H1 (cell line): ENCODE results near the gene GPC3. TPM values are rescaled to one million over a fixed set of nuclear protein-coding genes. Genes with fewer than 3 reads are reported as not detected.

Experiments
- CTCF ChIA-PET: fragments of 300-600 bp; sonication (Branson Sonifier 250); formaldehyde crosslinking; loops from one replicate; lab custom pipeline; 2021; ENCODE audit not compliant: partially characterized antibody; lab: Charles Lee
- POLR2A ChIA-PET: fragments of 300-600 bp; sonication (Branson Sonifier 250); formaldehyde crosslinking; loops from one replicate; lab custom pipeline; 2021; ENCODE audit warnings: inconsistent platforms; ENCODE audit not compliant: partially characterized antibody; lab: Charles Lee
- DNase-seq, 2 experiments: peaks; one replicate each; pipeline versions ENCODE4 v3.0.0 to v3.0.0-alpha.2; 2010 to 2022; ENCODE audit warnings: low spot score in 2 of 2, low read depth in 1 of 2, mixed read lengths in 1 of 2
- FAIRE-seq: peaks from 2 replicates; lab custom pipeline; 2011; peaks lifted over from hg19 to GRCh38; lab: Jason Lieb, UNC
- H2AFZ ChIP-seq: 2 replicates; pipeline ENCODE4 v1.8.1; 2012; ENCODE audit warnings: low read length, inconsistent platforms
- H2AK5ac ChIP-seq: 2 replicates; pipeline ENCODE4 v1.6.1; 2013; ENCODE audit warnings: low read depth, low read length
- H2BK120ac ChIP-seq: replicated peaks from 2 replicates; pipeline ENCODE3; 2013; ENCODE audit warnings: low read depth, low read length, inconsistent platforms
- H2BK12ac ChIP-seq: 2 replicates; pipeline ENCODE4 v1.6.1; 2013; ENCODE audit warnings: low read depth, low read length
- H2BK15ac ChIP-seq: 2 replicates; pipeline ENCODE4 v1.6.1; 2013; ENCODE audit warnings: low read length
- H2BK20ac ChIP-seq: 2 replicates; pipeline ENCODE4 v1.6.1; 2013; ENCODE audit warnings: low read length
- H2BK5ac ChIP-seq: 2 replicates; pipeline ENCODE4 v1.6.1; 2013; ENCODE audit warnings: low read depth, low read length
- H3K14ac ChIP-seq: 2 replicates; pipeline ENCODE4 v1.6.1; 2013; ENCODE audit warnings: inconsistent platforms; ENCODE audit not compliant: insufficient read length
- H3K18ac ChIP-seq: 2 replicates; pipeline ENCODE4 v1.6.1; 2013; ENCODE audit warnings: low read length; ENCODE audit errors: extremely low read depth
- H3K23ac ChIP-seq: 2 replicates; pipeline ENCODE4 v1.6.1; 2013; ENCODE audit warnings: inconsistent platforms; ENCODE audit not compliant: insufficient read length
- H3K23me2 ChIP-seq: 2 replicates; pipeline ENCODE4 v1.6.1; 2013; ENCODE audit warnings: low read depth, low read length
- H3K27ac ChIP-seq: 2 replicates; pipeline ENCODE4 v1.6.1; 2011; ENCODE audit warnings: low read depth, low read length, inconsistent platforms
- H3K27me3 ChIP-seq, 4 experiments: replicated peaks in 1 of 4; 1 replicate in 1 of 4; 2 replicates in 3 of 4; pipeline versions ENCODE4 v1.6.1 to v1.8.1; 2011 to 2013; ENCODE audit warnings: low read length in 3 of 4, mild to moderate bottlenecking in 3 of 4, inconsistent platforms in 2 of 4, mixed read lengths in 2 of 4, moderate library complexity in 1 of 4; ENCODE audit not compliant: control insufficient read depth in 3 of 4, insufficient read depth in 3 of 4; ENCODE audit errors: extremely low read depth in 1 of 4
- H3K36me3 ChIP-seq, 4 experiments: 2 replicates each; pipeline versions ENCODE4 v1.6.1 to v1.8.1; 2011 to 2013; ENCODE audit warnings: mild to moderate bottlenecking in 4 of 4, low read length in 3 of 4, moderate library complexity in 2 of 4, control low read depth in 1 of 4, inconsistent platforms in 1 of 4; ENCODE audit not compliant: insufficient read depth in 4 of 4, control insufficient read depth in 2 of 4
- H3K4ac ChIP-seq: replicated peaks from 2 replicates; pipeline ENCODE3; 2013; ENCODE audit warnings: low read length, low read depth, mixed read lengths, inconsistent platforms; ENCODE audit not compliant: insufficient read length
- H3K4me1 ChIP-seq, 4 experiments: replicated peaks in 1 of 4; 1 replicate in 1 of 4; 2 replicates in 3 of 4; pipeline versions ENCODE4 v1.6.1 to v1.8.1; 2011 to 2013; ENCODE audit warnings: low read length in 3 of 4, inconsistent platforms in 2 of 4, mixed read lengths in 1 of 4; ENCODE audit not compliant: insufficient read depth in 4 of 4, control insufficient read depth in 3 of 4
- H3K4me2 ChIP-seq, 2 experiments: 2 replicates each; pipeline versions ENCODE4 v1.6.1 to v1.8.1; 2011 to 2013; ENCODE audit warnings: low read depth in 2 of 2, low read length in 2 of 2, control low read depth in 1 of 2, inconsistent platforms in 1 of 2, mild to moderate bottlenecking in 1 of 2; ENCODE audit not compliant: insufficient read depth in 1 of 2
- H3K4me3 ChIP-seq, 4 experiments: fragments of 200-600, 300-600 bp in 1 of 4; sonication (generic), shearing (Covaris generic), sonication (Bioruptor Twin) in 1 of 4; 2 replicates each; pipeline versions ENCODE4 v1.5.1 to v1.8.1; 2011 to 2016; ENCODE audit warnings: low read length in 4 of 4, low read depth in 3 of 4, control low read depth in 2 of 4, inconsistent platforms in 2 of 4, mild to moderate bottlenecking in 2 of 4, mixed read lengths in 1 of 4, moderate library complexity in 1 of 4; ENCODE audit not compliant: insufficient read depth in 2 of 4; ENCODE audit errors: extremely low read depth in 1 of 4
- H3K56ac ChIP-seq: replicated peaks from 2 replicates; pipeline ENCODE3; 2013; ENCODE audit warnings: low read depth, mild to moderate bottlenecking, mixed read lengths, low read length, inconsistent platforms; ENCODE audit not compliant: insufficient read length
- H3K79me1 ChIP-seq: 2 replicates; pipeline ENCODE4 v1.6.1; 2013; ENCODE audit warnings: low read depth, low read length, control low read depth
- H3K79me2 ChIP-seq, 2 experiments: 2 replicates each; pipeline versions ENCODE4 v1.6.1 to v1.8.1; 2012 to 2013; ENCODE audit warnings: low read length in 2 of 2, mild to moderate bottlenecking in 2 of 2, inconsistent platforms in 1 of 2; ENCODE audit not compliant: insufficient read depth in 2 of 2, control insufficient read depth in 1 of 2
- H3K9ac ChIP-seq, 4 experiments: replicated peaks in 1 of 4; 1 replicate in 1 of 4; 2 replicates in 3 of 4; pipeline versions ENCODE4 v1.6.1 to v1.8.1; 2011 to 2013; ENCODE audit warnings: low read depth in 3 of 4, low read length in 3 of 4, control low read depth in 2 of 4, mild to moderate bottlenecking in 2 of 4, moderate library complexity in 2 of 4, inconsistent platforms in 1 of 4; ENCODE audit errors: extremely low read depth in 1 of 4
- H3K9me3 ChIP-seq, 2 experiments: 2 replicates each; pipeline versions ENCODE4 v1.6.1 to v1.8.1; 2012 to 2013; ENCODE audit warnings: mild to moderate bottlenecking in 2 of 2, moderate library complexity in 2 of 2, control low read depth in 1 of 2, inconsistent platforms in 1 of 2, low read depth in 1 of 2, low read length in 1 of 2, mixed read lengths in 1 of 2; ENCODE audit not compliant: insufficient read depth in 2 of 2
- H4K20me1 ChIP-seq, 2 experiments: replicated peaks in 1 of 2; 2 replicates each; pipeline versions ENCODE3 to v1.8.1; 2011 to 2013; ENCODE audit warnings: inconsistent platforms in 2 of 2, low read length in 2 of 2, mild to moderate bottlenecking in 1 of 2; ENCODE audit not compliant: insufficient read depth in 2 of 2, control insufficient read depth in 1 of 2
- H4K5ac ChIP-seq: 2 replicates; pipeline ENCODE4 v1.6.1; 2013; ENCODE audit warnings: low read length, low read depth, mixed read lengths, inconsistent platforms; ENCODE audit not compliant: insufficient read length
- H4K8ac ChIP-seq: 2 replicates; pipeline ENCODE4 v1.8.0; 2013; ENCODE audit warnings: mild to moderate bottlenecking, moderate library complexity, low read length, inconsistent platforms; ENCODE audit not compliant: insufficient read depth; ENCODE audit errors: extremely low read depth
- H4K91ac ChIP-seq: replicated peaks from 2 replicates; pipeline ENCODE3; 2013; ENCODE audit warnings: low read length, mixed read lengths, inconsistent platforms; ENCODE audit not compliant: insufficient read length
- CBX5 ChIP-seq: fragments of 300-800, 300-1000 bp; sonication (generic); IDR thresholded peaks from 2 replicates; pipeline ENCODE4 v1.7.1; 2016; ENCODE audit warnings: antibody characterized with exemption, low read length, low read depth
- CEBPB ChIP-seq: IDR thresholded peaks from 2 replicates; pipeline ENCODE4 v1.6.1; 2012; ENCODE audit warnings: low read depth, low read length
- CHD2 ChIP-seq: IDR thresholded peaks from 2 replicates; pipeline ENCODE4 v1.6.1; 2012; ENCODE audit warnings: low read length, improper control_type of control experiment
- CTBP2 ChIP-seq: IDR thresholded peaks from 2 replicates; pipeline ENCODE4 v1.7.0; 2011; ENCODE audit warnings: borderline replicate concordance, mild to moderate bottlenecking, moderate library complexity, mixed read lengths, low read length; ENCODE audit not compliant: insufficient read depth, insufficient read length
- MAX ChIP-seq: IDR thresholded peaks from 2 replicates; pipeline ENCODE4 v1.6.1; 2012; ENCODE audit warnings: inconsistent platforms
- RXRA ChIP-seq: IDR thresholded peaks from 2 replicates; pipeline ENCODE4 v1.6.1; 2011; ENCODE audit warnings: low read depth, mild to moderate bottlenecking, low read length, moderate library complexity; ENCODE audit not compliant: insufficient read depth
- SIRT6 ChIP-seq: IDR thresholded peaks from one replicate; pipeline ENCODE4 v1.7.1; 2012; ENCODE audit warnings: low read length, inconsistent platforms
- SP4 ChIP-seq: IDR thresholded peaks from 2 replicates; pipeline ENCODE4 v1.6.1; 2012; ENCODE audit warnings: low read length, inconsistent platforms
- SRF ChIP-seq: IDR thresholded peaks from 2 replicates; pipeline ENCODE4 v1.6.1; 2011; ENCODE audit warnings: mild to moderate bottlenecking, low read depth, low read length, moderate library complexity
- TEAD4 ChIP-seq: IDR thresholded peaks from 2 replicates; pipeline ENCODE4 v1.6.1; 2012; ENCODE audit warnings: low read depth, low read length, inconsistent platforms, mixed read lengths
- YY1 ChIP-seq: IDR thresholded peaks from 2 replicates; pipeline ENCODE4 v1.6.1; 2011; ENCODE audit warnings: low read depth, mild to moderate bottlenecking, low read length
- ZNF274 ChIP-seq: IDR thresholded peaks from 2 replicates; pipeline ENCODE4 v1.7.0; 2012; ENCODE audit warnings: low read length, borderline replicate concordance; ENCODE audit errors: extremely low read depth
- WGBS, 2 experiments: shearing (Covaris generic) in 1 of 2; methylation state at CpG; one replicate each; pipeline versions ENCODE4 v1.1.6 to v1.1.7; 2013 to 2015; ENCODE audit warnings: low lambda C conversion rate in 2 of 2, mixed read lengths in 2 of 2, inconsistent platforms in 1 of 2, low coverage in 1 of 2, missing lambda C conversion rate in 1 of 2; ENCODE audit not compliant: insufficient replicate concordance in 2 of 2, insufficient coverage in 1 of 2, insufficient read length in 1 of 2; ENCODE audit errors: extremely low coverage in 1 of 2, missing lambda C conversion rate in 1 of 2; 5-methylcytosine and 5-hydroxymethylcytosine counted together
- polyA plus RNA-seq, 7 experiments: library from polyadenylated mRNA; depleted of rRNA in 3 of 7; stranded (reverse) in 5 of 7; unstranded in 2 of 7; fragments of >200 nt in 5 of 7; fragments of 200-250 nt in 2 of 7; gene quantifications; 1 replicate in 5 of 7; 2 replicates in 1 of 7; 4 replicates in 1 of 7; pipeline versions ENCODE4 v1.2.1 to v1.2.3, GENCODE V29; 2011 to 2013; ENCODE audit warnings: missing spikeins in 2 of 7, mixed read lengths in 2 of 7
- total RNA-seq: library from RNA; stranded (reverse); fragmentation: NEBNext Ultra II Directional; extraction: Animal tissue kit (Norgen Biotek cat#: 25700); gene quantifications from 2 replicates; pipeline ENCODE4 v1.2.1, GENCODE V29; 2021

The GPC3 gene
- total and polyA plus RNA-seq, 2 of the 8 experiments (the other 6 are each of a cell fraction or from before 2014, with no cell fraction given), result 64.8 to 71.9 TPM

- Histone ChIP-seq H3K9me3 (no peaks in the 10 kb centered on the region), H3K4ac (no peak overlapping the region), H3K18ac (no peak overlapping the region), H4K5ac (no peak overlapping the region), H2AK5ac (no peak overlapping the region), H3K9ac (no peak overlapping the region), H3K79me2 (no peaks in the 10 kb centered on the region), H2BK5ac (no peak overlapping the region), H2BK12ac (no peak overlapping the region), H4K20me1 (no peaks in the 10 kb centered on the region), H3K14ac (no peak overlapping the region), H4K8ac (no peak overlapping the region), H2BK120ac (no peak overlapping the region), H3K56ac (no peak overlapping the region), H3K23me2 (no peaks in the 10 kb centered on the region), H3K4me3 (no peak overlapping the region), H3K4me2 (no peak overlapping the region), H3K23ac (no peak overlapping the region), H2BK20ac (no peak overlapping the region), H3K27ac (no peak overlapping the region), H3K36me3 (peaks cover 0 to 4% (median 0%) of the 10 kb centered on the region in 4 experiments; a peak in 1 of 8 replicates), H3K27me3 (no peaks in the 10 kb centered on the region), H4K91ac (no peak overlapping the region), H3K79me1 (no peaks in the 10 kb centered on the region), H2AFZ (no peak overlapping the region), H2BK15ac (no peak overlapping the region), H3K4me1 (no peaks in the 10 kb centered on the region; a peak in 1 of 7 replicates)
- 83% methylated on average over 2 of the region's 3 CpGs; no CpG with 5 or more reads in 1 of the 2 experiments for WGBS, 2 experiments
- FAIRE-seq, result no peak
- POLR2A ChIA-PET, result no interaction called here
- CTCF ChIA-PET, result no interaction called here
- no peak for DNase-seq
- TF ChIP-seq ZNF274 (no peak), SP4 (no peak), CTBP2 (no peak), CEBPB (no peak), MAX (no peak), CHD2 (no peak), SIRT6 (no peak), CBX5 (no peak), SRF (no peak), RXRA (no peak), YY1 (no peak), TEAD4 (no peak)
Observed at GRCh38 chrX:133537142-133537541, 448.3 kb downstream of the GPC3 start.
